Measurements from ENCODE around the gene SYT12.

SYT12 gene

DNA sequence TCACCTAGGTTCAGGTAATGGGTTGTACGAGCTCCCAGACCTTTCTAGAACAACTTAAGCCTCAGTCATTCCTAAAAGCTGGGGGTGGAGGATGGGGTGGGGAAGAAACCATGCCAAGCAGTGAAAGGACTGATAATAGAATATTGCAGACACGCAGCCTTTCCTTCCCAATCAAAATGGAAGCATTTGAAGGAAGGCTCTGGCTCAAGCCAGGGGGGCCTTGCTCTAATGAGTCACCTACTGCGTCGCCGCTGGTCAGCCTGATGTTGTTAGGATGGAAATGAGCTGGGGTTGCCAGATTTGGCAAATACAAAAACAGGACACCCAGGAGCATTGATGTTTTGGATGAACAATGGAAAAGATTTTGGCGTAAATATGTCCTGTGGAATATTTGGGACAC, 6.2 kb downstream of the SYT12 start (continued):
- TF ChIP-seq, protein P1, sequence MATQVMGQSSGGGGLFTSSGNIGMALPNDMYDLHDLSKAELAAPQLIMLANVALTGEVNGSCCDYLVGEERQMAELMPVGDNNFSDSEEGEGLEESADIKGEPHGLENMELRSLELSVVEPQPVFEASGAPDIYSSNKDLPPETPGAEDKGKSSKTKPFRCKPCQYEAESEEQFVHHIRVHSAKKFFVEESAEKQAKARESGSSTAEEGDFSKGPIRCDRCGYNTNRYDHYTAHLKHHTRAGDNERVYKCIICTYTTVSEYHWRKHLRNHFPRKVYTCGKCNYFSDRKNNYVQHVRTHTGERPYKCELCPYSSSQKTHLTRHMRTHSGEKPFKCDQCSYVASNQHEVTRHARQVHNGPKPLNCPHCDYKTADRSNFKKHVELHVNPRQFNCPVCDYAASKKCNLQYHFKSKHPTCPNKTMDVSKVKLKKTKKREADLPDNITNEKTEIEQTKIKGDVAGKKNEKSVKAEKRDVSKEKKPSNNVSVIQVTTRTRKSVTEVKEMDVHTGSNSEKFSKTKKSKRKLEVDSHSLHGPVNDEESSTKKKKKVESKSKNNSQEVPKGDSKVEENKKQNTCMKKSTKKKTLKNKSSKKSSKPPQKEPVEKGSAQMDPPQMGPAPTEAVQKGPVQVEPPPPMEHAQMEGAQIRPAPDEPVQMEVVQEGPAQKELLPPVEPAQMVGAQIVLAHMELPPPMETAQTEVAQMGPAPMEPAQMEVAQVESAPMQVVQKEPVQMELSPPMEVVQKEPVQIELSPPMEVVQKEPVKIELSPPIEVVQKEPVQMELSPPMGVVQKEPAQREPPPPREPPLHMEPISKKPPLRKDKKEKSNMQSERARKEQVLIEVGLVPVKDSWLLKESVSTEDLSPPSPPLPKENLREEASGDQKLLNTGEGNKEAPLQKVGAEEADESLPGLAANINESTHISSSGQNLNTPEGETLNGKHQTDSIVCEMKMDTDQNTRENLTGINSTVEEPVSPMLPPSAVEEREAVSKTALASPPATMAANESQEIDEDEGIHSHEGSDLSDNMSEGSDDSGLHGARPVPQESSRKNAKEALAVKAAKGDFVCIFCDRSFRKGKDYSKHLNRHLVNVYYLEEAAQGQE (tag by site-specific recombination; IDR thresholded peaks at IDR 0.05), result no peak
- TF ChIP-seq ZNF701 (tag by site-specific recombination; IDR thresholded peaks at IDR 0.05) (no peak), ZNF560 (tag by site-specific recombination; IDR thresholded peaks at IDR 0.05; ENCODE audit: borderline replicate concordance) (no peak)
- TF ChIP-seq, protein P2, sequence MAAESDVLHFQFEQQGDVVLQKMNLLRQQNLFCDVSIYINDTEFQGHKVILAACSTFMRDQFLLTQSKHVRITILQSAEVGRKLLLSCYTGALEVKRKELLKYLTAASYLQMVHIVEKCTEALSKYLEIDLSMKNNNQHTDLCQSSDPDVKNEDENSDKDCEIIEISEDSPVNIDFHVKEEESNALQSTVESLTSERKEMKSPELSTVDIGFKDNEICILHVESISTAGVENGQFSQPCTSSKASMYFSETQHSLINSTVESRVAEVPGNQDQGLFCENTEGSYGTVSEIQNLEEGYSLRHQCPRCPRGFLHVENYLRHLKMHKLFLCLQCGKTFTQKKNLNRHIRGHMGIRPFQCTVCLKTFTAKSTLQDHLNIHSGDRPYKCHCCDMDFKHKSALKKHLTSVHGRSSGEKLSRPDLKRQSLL (tag by site-specific recombination; IDR thresholded peaks at IDR 0.05), result no peak
- TF ChIP-seq, protein P3, sequence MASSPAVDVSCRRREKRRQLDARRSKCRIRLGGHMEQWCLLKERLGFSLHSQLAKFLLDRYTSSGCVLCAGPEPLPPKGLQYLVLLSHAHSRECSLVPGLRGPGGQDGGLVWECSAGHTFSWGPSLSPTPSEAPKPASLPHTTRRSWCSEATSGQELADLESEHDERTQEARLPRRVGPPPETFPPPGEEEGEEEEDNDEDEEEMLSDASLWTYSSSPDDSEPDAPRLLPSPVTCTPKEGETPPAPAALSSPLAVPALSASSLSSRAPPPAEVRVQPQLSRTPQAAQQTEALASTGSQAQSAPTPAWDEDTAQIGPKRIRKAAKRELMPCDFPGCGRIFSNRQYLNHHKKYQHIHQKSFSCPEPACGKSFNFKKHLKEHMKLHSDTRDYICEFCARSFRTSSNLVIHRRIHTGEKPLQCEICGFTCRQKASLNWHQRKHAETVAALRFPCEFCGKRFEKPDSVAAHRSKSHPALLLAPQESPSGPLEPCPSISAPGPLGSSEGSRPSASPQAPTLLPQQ (tag by site-specific recombination; IDR thresholded peaks at IDR 0.05), result no peak
- TF ChIP-seq, protein P4, sequence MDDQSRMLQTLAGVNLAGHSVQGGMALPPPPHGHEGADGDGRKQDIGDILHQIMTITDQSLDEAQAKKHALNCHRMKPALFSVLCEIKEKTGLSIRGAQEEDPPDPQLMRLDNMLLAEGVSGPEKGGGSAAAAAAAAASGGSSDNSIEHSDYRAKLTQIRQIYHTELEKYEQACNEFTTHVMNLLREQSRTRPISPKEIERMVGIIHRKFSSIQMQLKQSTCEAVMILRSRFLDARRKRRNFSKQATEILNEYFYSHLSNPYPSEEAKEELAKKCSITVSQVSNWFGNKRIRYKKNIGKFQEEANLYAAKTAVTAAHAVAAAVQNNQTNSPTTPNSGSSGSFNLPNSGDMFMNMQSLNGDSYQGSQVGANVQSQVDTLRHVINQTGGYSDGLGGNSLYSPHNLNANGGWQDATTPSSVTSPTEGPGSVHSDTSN (CRISPR knock-in tag; IDR thresholded peaks at IDR 0.05), result no peak

DNA sequence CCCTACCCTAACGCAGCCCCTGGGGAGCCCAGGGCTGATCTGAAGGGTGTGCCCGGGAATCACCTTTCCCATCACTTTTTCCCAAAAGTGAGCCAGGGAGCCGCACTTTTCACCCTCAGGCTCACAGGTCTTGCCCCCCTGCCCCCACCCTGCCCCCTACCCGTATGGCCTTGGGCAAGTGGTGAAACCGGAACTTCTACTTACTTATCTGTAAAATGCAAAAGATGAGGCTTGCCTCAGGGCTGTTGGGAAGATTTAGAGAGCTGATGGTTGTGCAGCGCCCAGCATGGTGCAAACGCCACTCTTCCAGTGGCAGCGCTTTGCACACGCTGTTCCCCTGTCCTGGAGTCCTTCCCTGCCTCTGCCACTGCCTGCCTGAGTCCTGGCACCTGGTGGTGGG, 8.0 kb downstream of the SYT12 start:
- CTCF ChIA-PET, result interaction anchor here (0.7 kb wide), 1 partner anchor 599 kb away, joined by 4 read pairs; no protein-coding TSS in a partner anchor
- H3K4me3 ChIP-seq (ENCODE audit: low read depth, low read length), result no peak overlapping the region
- H3K9me3 ChIP-seq (ENCODE audit: control insufficient read depth, insufficient read depth, low read depth, low read length), result no peaks in the 10 kb centered on the region
- no peak overlapping the region for H3K27ac ChIP-seq (ENCODE audit: extremely low read depth, low read depth, low read length)
- no peaks in the 10 kb centered on the region for H3K36me3 ChIP-seq (ENCODE audit: control insufficient read depth in 2 of 2, insufficient read depth in 1 of 2, low read length in 2 of 2)
- POLR2A ChIA-PET, result interaction anchor here (0.5 to 0.7 kb wide), 2 partner anchors 137 to 450 kb away, joined by 3 read pairs; no protein-coding TSS in a partner anchor
- H3K4me1 ChIP-seq (ENCODE audit: control insufficient read depth, insufficient read depth, low read length), result peaks cover 9% of the 10 kb centered on the region
- TF ChIP-seq, protein P5, sequence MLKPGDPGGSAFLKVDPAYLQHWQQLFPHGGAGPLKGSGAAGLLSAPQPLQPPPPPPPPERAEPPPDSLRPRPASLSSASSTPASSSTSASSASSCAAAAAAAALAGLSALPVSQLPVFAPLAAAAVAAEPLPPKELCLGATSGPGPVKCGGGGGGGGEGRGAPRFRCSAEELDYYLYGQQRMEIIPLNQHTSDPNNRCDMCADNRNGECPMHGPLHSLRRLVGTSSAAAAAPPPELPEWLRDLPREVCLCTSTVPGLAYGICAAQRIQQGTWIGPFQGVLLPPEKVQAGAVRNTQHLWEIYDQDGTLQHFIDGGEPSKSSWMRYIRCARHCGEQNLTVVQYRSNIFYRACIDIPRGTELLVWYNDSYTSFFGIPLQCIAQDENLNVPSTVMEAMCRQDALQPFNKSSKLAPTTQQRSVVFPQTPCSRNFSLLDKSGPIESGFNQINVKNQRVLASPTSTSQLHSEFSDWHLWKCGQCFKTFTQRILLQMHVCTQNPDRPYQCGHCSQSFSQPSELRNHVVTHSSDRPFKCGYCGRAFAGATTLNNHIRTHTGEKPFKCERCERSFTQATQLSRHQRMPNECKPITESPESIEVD (tag by site-specific recombination; IDR thresholded peaks at IDR 0.05), result no peak
- TF ChIP-seq, protein P6, sequence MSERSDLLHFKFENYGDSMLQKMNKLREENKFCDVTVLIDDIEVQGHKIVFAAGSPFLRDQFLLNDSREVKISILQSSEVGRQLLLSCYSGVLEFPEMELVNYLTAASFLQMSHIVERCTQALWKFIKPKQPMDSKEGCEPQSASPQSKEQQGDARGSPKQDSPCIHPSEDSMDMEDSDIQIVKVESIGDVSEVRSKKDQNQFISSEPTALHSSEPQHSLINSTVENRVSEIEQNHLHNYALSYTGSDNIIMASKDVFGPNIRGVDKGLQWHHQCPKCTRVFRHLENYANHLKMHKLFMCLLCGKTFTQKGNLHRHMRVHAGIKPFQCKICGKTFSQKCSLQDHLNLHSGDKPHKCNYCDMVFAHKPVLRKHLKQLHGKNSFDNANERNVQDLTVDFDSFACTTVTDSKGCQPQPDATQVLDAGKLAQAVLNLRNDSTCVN (tag by site-specific recombination; optimal IDR thresholded peaks at IDR 0.05), result no peak
- TF ChIP-seq ZNF138 (tag by site-specific recombination; IDR thresholded peaks at IDR 0.05; ENCODE audit: borderline replicate concordance) (no peak), ZFP37 (tag by site-specific recombination; IDR thresholded peaks at IDR 0.05) (no peak), PRDM1 (tag by site-specific recombination; IDR thresholded peaks at IDR 0.05) (no peak), ZNF302 (tag by site-specific recombination; IDR thresholded peaks at IDR 0.05; ENCODE audit: low read depth) (no peak), ZNF791 (tag by site-specific recombination; IDR thresholded peaks at IDR 0.05) (no peak), GFI1B (tag by site-specific recombination; IDR thresholded peaks at IDR 0.05) (no peak), ZNF837 (tag by site-specific recombination; IDR thresholded peaks at IDR 0.05) (no peak), ZNF341 (tag by site-specific recombination; IDR thresholded peaks at IDR 0.05; ENCODE audit: low read depth) (no peak), ZNF155 (tag by site-specific recombination; IDR thresholded peaks at IDR 0.05) (no peak), ZNF843 (tag by site-specific recombination; IDR thresholded peaks at IDR 0.05) (no peak), ZNF112 (tag by site-specific recombination; IDR thresholded peaks at IDR 0.05) (no peak)
- TF ChIP-seq, protein P7, sequence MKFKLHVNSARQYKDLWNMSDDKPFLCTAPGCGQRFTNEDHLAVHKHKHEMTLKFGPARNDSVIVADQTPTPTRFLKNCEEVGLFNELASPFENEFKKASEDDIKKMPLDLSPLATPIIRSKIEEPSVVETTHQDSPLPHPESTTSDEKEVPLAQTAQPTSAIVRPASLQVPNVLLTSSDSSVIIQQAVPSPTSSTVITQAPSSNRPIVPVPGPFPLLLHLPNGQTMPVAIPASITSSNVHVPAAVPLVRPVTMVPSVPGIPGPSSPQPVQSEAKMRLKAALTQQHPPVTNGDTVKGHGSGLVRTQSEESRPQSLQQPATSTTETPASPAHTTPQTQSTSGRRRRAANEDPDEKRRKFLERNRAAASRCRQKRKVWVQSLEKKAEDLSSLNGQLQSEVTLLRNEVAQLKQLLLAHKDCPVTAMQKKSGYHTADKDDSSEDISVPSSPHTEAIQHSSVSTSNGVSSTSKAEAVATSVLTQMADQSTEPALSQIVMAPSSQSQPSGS (tag by site-specific recombination; IDR thresholded peaks at IDR 0.05; ENCODE audit: low read depth), result no peak
- TF ChIP-seq, protein P8, sequence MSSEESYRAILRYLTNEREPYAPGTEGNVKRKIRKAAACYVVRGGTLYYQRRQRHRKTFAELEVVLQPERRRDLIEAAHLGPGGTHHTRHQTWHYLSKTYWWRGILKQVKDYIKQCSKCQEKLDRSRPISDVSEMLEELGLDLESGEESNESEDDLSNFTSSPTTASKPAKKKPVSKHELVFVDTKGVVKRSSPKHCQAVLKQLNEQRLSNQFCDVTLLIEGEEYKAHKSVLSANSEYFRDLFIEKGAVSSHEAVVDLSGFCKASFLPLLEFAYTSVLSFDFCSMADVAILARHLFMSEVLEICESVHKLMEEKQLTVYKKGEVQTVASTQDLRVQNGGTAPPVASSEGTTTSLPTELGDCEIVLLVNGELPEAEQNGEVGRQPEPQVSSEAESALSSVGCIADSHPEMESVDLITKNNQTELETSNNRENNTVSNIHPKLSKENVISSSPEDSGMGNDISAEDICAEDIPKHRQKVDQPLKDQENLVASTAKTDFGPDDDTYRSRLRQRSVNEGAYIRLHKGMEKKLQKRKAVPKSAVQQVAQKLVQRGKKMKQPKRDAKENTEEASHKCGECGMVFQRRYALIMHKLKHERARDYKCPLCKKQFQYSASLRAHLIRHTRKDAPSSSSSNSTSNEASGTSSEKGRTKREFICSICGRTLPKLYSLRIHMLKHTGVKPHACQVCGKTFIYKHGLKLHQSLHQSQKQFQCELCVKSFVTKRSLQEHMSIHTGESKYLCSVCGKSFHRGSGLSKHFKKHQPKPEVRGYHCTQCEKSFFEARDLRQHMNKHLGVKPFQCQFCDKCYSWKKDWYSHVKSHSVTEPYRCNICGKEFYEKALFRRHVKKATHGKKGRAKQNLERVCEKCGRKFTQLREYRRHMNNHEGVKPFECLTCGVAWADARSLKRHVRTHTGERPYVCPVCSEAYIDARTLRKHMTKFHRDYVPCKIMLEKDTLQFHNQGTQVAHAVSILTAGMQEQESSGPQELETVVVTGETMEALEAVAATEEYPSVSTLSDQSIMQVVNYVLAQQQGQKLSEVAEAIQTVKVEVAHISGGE (tag by site-specific recombination; conservative IDR thresholded peaks at IDR 0.05; ENCODE audit: low read depth), result no peak
